Activated T-cell treated with anti-CD3 and anti-CD28 coated beads, Interleukin-2, amount 50 U/mL, for 24 hours (primary cell): ENCODE data around the gene NBPF10.
"Not testable (repeated sequence)": the region's sequence is repeated elsewhere in the genome, so short reads cannot be mapped to it uniquely, and the experiment has no call there.

Source experiments
- DNase-seq: peaks from one replicate; pipeline ENCODE4 v3.0.0-alpha.2; 2020
- H3K27ac Mint-ChIP-seq: 2 replicates; pipeline ENCODE4 v1.8.0; 2020; ENCODE audit warnings: mild to moderate bottlenecking, mixed read lengths
- H3K27me3 Mint-ChIP-seq: 2 replicates; pipeline ENCODE4 v1.8.0; 2020; ENCODE audit warnings: mixed read lengths
- H3K36me3 Mint-ChIP-seq: 2 replicates; pipeline ENCODE4 v1.8.0; 2020; ENCODE audit warnings: low read depth, mixed read lengths
- H3K4me1 Mint-ChIP-seq: 2 replicates; pipeline ENCODE4 v1.8.0; 2020; ENCODE audit warnings: low read depth, mixed read lengths
- H3K4me3 Mint-ChIP-seq: 2 replicates; pipeline ENCODE4 v1.8.0; 2020; ENCODE audit warnings: mild to moderate bottlenecking, moderate library complexity, mixed read lengths
- H3K9me3 Mint-ChIP-seq: 2 replicates; pipeline ENCODE4 v1.8.0; 2020; ENCODE audit warnings: mixed read lengths

Gene NBPF10, protein sequence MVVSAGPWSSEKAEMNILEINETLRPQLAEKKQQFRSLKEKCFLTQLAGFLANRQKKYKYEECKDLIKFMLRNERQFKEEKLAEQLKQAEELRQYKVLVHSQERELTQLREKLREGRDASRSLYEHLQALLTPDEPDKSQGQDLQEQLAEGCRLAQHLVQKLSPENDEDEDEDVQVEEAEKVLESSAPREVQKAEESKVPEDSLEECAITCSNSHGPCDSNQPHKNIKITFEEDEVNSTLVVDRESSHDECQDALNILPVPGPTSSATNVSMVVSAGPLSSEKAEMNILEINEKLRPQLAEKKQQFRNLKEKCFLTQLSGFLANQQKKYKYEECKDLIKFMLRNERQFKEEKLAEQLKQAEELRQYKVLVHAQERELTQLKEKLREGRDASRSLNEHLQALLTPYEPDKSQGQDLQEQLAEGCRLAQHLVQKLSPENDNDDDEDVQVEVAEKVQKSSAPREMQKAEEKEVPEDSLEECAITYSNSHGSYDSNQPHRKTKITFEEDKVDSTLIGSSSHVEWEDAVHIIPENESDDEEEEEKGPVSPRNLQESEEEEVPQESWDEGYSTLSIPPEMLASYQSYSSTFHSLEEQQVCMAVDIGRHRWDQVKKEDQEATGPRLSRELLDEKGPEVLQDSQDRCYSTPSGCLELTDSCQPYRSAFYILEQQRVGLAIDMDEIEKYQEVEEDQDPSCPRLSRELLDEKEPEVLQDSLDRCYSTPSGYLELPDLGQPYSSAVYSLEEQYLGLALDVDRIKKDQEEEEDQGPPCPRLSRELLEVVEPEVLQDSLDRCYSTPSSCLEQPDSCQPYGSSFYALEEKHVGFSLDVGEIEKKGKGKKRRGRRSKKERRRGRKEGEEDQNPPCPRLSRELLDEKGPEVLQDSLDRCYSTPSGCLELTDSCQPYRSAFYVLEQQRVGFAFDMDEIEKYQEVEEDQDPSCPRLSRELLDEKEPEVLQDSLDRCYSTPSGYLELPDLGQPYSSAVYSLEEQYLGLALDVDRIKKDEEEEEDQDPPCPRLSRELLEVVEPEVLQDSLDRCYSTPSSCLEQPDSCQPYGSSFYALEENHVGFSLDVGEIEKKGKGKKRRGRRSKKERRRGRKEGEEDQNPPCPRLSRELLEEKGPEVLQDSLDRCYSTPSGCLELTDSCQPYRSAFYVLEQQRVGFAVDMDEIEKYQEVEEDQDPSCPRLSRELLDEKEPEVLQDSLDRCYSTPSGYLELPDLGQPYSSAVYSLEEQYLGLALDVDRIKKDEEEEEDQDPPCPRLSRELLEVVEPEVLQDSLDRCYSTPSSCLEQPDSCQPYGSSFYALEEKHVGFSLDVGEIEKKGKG (N-terminal part only)

DNA sequence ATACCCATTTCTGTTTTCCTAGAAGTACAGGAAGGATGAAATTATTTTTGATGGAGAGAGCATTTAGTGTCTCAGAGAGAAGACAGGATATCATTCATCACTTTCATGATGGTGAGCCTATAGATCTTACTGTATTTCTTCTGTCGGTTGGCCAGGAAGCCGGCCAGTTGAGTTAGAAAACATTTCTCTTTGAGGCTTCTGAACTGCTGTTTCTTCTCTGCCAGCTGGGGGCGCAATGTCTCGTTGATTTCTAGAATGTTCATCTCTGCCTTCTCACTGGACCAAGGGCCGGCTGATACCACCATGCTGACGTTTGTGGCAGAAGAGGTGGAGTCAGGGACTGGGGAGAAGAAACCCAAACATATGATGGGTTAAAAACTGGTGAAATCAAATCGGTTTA lies at the start of gene NBPF10:
Gene NBPF10 (minus strand): TSS at position 340 of the 400 bp plus-strand sequence. CDS start 35 bp downstream, at position 305.
- DNase-seq, H3K27me3 Mint-ChIP-seq, H3K9me3 Mint-ChIP-seq, H3K4me1 Mint-ChIP-seq, H3K4me3 Mint-ChIP-seq, H3K27ac Mint-ChIP-seq, H3K36me3 Mint-ChIP-seq: not testable (repeated sequence)

DNA sequence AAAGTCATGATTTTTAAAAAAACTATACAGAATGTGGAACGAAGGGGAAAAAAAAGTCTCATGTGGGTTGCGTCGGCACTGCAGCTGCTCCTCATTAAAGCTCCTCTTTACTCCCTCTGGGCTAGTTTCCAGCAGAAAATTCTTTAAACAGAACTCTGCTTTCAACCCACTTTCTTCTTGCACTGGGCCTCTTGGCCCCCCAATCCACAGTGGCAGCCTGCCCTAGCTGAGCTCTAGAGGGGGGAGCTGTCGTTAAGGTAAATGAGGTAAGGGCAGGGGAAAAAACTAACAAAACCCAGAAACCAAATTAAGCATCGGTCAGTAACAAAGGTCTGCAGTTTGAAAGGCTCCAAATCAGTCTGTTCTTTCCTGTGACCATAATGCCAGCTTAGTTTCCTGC lies 29.9 kb upstream of the NBPF10 start:
- not testable (repeated sequence) for H3K9me3 Mint-ChIP-seq, DNase-seq, H3K4me1 Mint-ChIP-seq, H3K27me3 Mint-ChIP-seq, H3K4me3 Mint-ChIP-seq, H3K36me3 Mint-ChIP-seq, H3K27ac Mint-ChIP-seq

DNA sequence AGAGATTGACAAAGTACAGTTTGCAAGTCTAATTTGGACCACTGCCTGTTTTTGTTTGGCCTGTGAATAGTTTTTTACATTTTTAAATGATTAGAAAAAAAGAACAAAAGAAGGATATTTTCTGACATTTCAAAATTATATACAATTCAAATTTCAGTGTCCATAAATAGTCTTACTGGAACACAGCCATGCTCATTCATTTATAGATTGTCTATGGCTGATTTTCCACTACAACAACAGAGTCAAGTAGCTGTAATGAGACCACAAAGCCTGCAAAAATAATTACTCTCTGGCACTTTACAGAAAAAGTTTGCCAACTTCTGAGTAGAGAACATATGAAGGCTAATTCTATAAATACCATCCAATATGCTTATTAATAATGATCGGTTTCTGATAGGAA lies 23.1 kb upstream of the NBPF10 start:
- not testable (repeated sequence) for H3K9me3 Mint-ChIP-seq, H3K27me3 Mint-ChIP-seq, DNase-seq, H3K27ac Mint-ChIP-seq, H3K36me3 Mint-ChIP-seq, H3K4me1 Mint-ChIP-seq, H3K4me3 Mint-ChIP-seq

DNA sequence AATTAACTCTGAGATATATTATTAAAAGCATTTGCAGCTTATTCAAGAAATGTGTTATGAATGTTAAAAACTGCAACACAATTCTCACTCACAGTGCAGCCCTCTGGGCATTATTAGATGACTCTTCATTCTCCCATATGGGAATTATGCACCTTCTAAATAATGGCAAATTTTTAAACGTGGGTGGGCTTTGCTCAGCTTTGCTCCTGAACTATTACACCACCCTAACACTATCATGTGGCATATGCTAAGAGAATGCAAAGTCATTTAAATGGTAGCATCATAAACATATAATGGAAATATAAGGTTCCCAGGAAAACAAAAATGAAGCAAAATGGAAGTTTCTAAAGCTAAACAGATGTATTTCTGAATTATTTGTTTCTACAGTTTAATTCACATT lies 22.7 kb upstream of the NBPF10 start:
- not testable (repeated sequence) for H3K4me3 Mint-ChIP-seq, H3K4me1 Mint-ChIP-seq, H3K27me3 Mint-ChIP-seq, H3K9me3 Mint-ChIP-seq, DNase-seq, H3K36me3 Mint-ChIP-seq, H3K27ac Mint-ChIP-seq
